Right atrium auricular region (tissue), 2 donors: Measurements from ENCODE around the gene HCLS1. TPM values are rescaled to one million over a fixed set of nuclear protein-coding genes. Genes with fewer than 3 reads are reported as not detected.
"Not testable (repeated sequence)": the region's sequence is repeated elsewhere in the genome, so short reads cannot be mapped to it uniquely, and the experiment has no call there.

Experiments used
- DNase-seq: peaks from one replicate; pipeline ENCODE4 v3.0.0-alpha.2; 2019; ENCODE audit warnings: low spot score
- H3K27ac ChIP-seq, 2 donors: fragments of 200-600 bp; sonication (generic); 1 replicate in 1 of 2; 2 replicates in 1 of 2; pipeline ENCODE4 v1.5.1; 2016 to 2019
- H3K27me3 ChIP-seq, 2 donors: fragments of 200-600 bp; sonication (generic); one replicate each; pipeline versions ENCODE4 v1.5.1 to v1.6.0; 2017 to 2019
- H3K36me3 ChIP-seq: fragments of 200-600 bp; sonication (generic); one replicate; pipeline ENCODE4 v1.5.1; 2016
- H3K4me1 ChIP-seq, 2 donors: fragments of 200-600 bp; sonication (generic); one replicate each; pipeline versions ENCODE4 v1.5.1 to v1.6.0; 2017 to 2019
- H3K4me3 ChIP-seq, 2 donors: fragments of 200-600 bp; sonication (generic); 1 replicate in 1 of 2; 2 replicates in 1 of 2; pipeline ENCODE4 v1.5.1; 2017 to 2019; ENCODE audit warnings: mild to moderate bottlenecking in 1 of 2, moderate library complexity in 1 of 2
- H3K9me3 ChIP-seq, 2 donors: fragments of 200-600 bp; sonication (generic); one replicate each; pipeline ENCODE4 v1.5.1; 2019
- total RNA-seq, 2 donors: library from RNA; depleted of rRNA; stranded (reverse); fragments of >200 nt; gene quantifications; one replicate each; pipeline ENCODE4 v1.1.0, GENCODE V29; 2016
- TF ChIP-seq, protein P1 (sequence below), 2 donors: fragments of 200-600 bp; sonication (generic); IDR thresholded peaks; one replicate each; pipeline ENCODE4 v1.5.1; 2019; ENCODE audit warnings: antibody characterized with exemption in 2 of 2

The HCLS1 gene
- total RNA-seq, 2 donors from 2014 or later, result 9.6 to 26.1 TPM

- TF ChIP-seq, protein P1, sequence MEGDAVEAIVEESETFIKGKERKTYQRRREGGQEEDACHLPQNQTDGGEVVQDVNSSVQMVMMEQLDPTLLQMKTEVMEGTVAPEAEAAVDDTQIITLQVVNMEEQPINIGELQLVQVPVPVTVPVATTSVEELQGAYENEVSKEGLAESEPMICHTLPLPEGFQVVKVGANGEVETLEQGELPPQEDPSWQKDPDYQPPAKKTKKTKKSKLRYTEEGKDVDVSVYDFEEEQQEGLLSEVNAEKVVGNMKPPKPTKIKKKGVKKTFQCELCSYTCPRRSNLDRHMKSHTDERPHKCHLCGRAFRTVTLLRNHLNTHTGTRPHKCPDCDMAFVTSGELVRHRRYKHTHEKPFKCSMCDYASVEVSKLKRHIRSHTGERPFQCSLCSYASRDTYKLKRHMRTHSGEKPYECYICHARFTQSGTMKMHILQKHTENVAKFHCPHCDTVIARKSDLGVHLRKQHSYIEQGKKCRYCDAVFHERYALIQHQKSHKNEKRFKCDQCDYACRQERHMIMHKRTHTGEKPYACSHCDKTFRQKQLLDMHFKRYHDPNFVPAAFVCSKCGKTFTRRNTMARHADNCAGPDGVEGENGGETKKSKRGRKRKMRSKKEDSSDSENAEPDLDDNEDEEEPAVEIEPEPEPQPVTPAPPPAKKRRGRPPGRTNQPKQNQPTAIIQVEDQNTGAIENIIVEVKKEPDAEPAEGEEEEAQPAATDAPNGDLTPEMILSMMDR (IDR thresholded peaks at IDR 0.05), result no peak
- H3K27ac ChIP-seq, result peak overlapping the region; percentile 79 to 91
- H3K27me3 ChIP-seq, result no peaks in the 10 kb centered on the region
- peaks cover 0 to 45% of the 10 kb centered on the region in 2 donors for H3K4me1 ChIP-seq
- H3K4me3 ChIP-seq, result peak overlapping the region in 1 of 2 donors; percentile 6
- no peaks in the 10 kb centered on the region for H3K36me3 ChIP-seq
- DNase-seq, result no peak
- no peaks in the 10 kb centered on the region for H3K9me3 ChIP-seq
These were observed 59.4 kb downstream of the HCLS1 start for GRCh38 chr3:121601212-121601812.

DNA sequence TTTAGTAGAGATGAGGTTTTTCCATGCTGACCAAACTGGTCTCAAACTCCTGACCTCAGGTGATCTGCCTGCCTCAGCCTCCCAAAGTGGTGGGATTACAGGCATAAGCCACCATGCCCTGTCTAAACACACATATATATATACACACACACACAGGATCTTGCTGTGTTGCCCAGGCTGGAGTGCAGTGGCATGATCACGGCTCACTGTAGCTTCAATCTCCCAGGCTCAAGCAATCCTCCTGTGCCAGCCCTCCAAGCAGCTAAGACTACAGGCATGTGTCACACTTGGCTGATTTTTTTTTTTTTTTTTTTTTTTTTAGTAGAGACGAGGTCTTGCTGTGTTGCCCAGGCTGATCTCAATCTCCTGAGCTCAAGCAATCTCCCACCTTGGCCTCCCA, 60.8 kb downstream of the HCLS1 start:
- peaks cover 0 to 45% of the 10 kb centered on the region in 2 donors for H3K4me1 ChIP-seq

DNA sequence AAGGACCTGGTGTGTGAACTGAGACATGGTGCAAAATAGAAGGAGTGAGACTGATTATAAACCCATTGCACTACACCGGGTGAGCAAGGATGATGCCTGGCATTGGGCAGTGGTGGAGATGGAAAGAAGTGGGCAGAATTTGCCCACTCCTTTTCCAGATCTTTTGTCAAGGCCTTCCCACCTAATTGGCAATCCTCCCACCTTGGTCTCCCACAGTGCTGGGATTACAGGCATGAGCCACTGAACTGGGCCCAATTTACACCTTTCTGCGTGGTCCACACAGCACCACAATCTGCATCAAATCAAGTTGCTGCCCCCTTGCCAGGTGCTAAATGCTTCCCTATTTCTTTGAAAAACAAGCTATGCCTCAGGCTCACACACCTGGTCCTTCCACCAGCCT, 62.1 kb downstream of the HCLS1 start:
- H3K4me1 ChIP-seq, result peaks cover 0 to 39% of the 10 kb centered on the region in 2 donors
- no peak for DNase-seq
- no peaks in the 10 kb centered on the region for H3K27me3 ChIP-seq
- H3K4me3 ChIP-seq, result no peak overlapping the region
- H3K9me3 ChIP-seq, result no peaks in the 10 kb centered on the region
- TF ChIP-seq, protein P1 (IDR thresholded peaks at IDR 0.05), result no peak
- peak overlapping the region; percentile 8 to 91 for H3K27ac ChIP-seq
- H3K36me3 ChIP-seq, result no peaks in the 10 kb centered on the region

More for the DNA sequence above, 60.8 kb downstream of the HCLS1 start:
- DNase-seq, H3K9me3 ChIP-seq, H3K36me3 ChIP-seq, H3K4me3 ChIP-seq, H3K27me3 ChIP-seq: not testable (repeated sequence)
- peak overlapping the region; percentile 79 to 91 for H3K27ac ChIP-seq

GRCh38 chr3:121595765-121596406, 64.8 kb downstream of the HCLS1 start:
- peak overlapping the region; percentile 84 to 91 for H3K27ac ChIP-seq
- H3K9me3 ChIP-seq, result no peaks in the 10 kb centered on the region
- no peak for DNase-seq
- H3K4me1 ChIP-seq, result peaks cover 0 to 12% of the 10 kb centered on the region in 2 donors
- TF ChIP-seq, protein P1 (IDR thresholded peaks at IDR 0.05), result no peak
- H3K27me3 ChIP-seq, result no peaks in the 10 kb centered on the region
- H3K36me3 ChIP-seq, result no peaks in the 10 kb centered on the region
- peak overlapping the region in 1 of 2 donors; percentile 48 for H3K4me3 ChIP-seq

GRCh38 chr3:121594850-121595249, 65.9 kb downstream of the HCLS1 start:
- H3K9me3 ChIP-seq, result no peaks in the 10 kb centered on the region
- DNase-seq, result no peak
- peaks cover 0 to 6% of the 10 kb centered on the region in 2 donors for H3K4me1 ChIP-seq
- TF ChIP-seq, protein P1 (IDR thresholded peaks at IDR 0.05), result no peak
- peak overlapping the region; percentile 84 to 91 for H3K27ac ChIP-seq
- H3K4me3 ChIP-seq, result peak overlapping the region; percentile 48 to 51
- no peaks in the 10 kb centered on the region for H3K27me3 ChIP-seq
- no peaks in the 10 kb centered on the region for H3K36me3 ChIP-seq

DNA sequence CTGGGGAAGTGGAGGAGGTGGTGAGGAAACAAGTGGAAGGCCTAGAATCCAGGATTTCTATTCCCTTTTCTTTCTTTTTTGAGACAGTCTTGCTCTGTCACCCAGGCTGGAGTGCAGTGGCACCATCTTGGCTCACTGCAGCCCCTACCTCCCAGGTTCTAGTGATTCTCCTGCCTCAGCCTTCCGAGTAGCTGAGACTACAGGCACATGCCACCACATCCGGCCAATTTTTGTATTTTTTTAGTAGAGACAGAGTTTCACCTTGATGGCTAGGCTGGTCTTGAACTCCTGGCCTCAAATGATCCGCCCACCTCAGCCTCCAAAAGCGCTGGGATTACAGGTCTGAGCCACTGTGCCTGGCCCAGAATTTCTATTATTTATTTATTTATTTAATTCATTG, 66.9 kb downstream of the HCLS1 start:
- peak overlapping the region; percentile 84 to 91 for H3K27ac ChIP-seq
- peak overlapping the region; percentile 48 to 51 for H3K4me3 ChIP-seq
- not testable (repeated sequence) for H3K4me1 ChIP-seq, DNase-seq, H3K36me3 ChIP-seq, H3K27me3 ChIP-seq, H3K9me3 ChIP-seq
